CD14-positive monocyte (primary cell): ENCODE measurements around the gene NXPH3. TPM values are rescaled to one million over a fixed set of nuclear protein-coding genes. Genes with fewer than 3 reads are reported as not detected.

Experiments used
- DNase-seq, 3 donors: peaks; one replicate each; pipeline ENCODE4 v3.0.0-alpha.2; 2011 to 2022
- H2AFZ ChIP-seq: 2 replicates; pipeline ENCODE4 v1.6.0; 2012; ENCODE audit warnings: mild to moderate bottlenecking, low read depth, low read length, inconsistent platforms; ENCODE audit not compliant: insufficient read depth, poor library complexity, severe bottlenecking
- H3K27ac ChIP-seq, 2 donors: 1 replicate in 1 of 2; 2 replicates in 1 of 2; pipeline ENCODE4 v1.5.1; 2012 to 2013; ENCODE audit warnings: low read length in 2 of 2, control low read depth in 1 of 2, inconsistent platforms in 1 of 2, low read depth in 1 of 2, mild to moderate bottlenecking in 1 of 2
- H3K27me3 ChIP-seq, 2 donors: one replicate each; pipeline versions ENCODE4 v1.6.0 to v1.6.1; 2011 to 2013; ENCODE audit warnings: low read length in 2 of 2; ENCODE audit not compliant: control insufficient read depth in 2 of 2, insufficient read depth in 2 of 2
- H3K36me3 ChIP-seq, 2 donors: replicated peaks in 1 of 2; 1 replicate in 1 of 2; 2 replicates in 1 of 2; pipeline versions ENCODE4 v1.5.1 to v1.6.1; 2012 to 2013; ENCODE audit warnings: low read length in 2 of 2, control low read depth in 1 of 2, inconsistent platforms in 1 of 2, mild to moderate bottlenecking in 1 of 2; ENCODE audit not compliant: insufficient read depth in 2 of 2, control insufficient read depth in 1 of 2
- H3K4me1 ChIP-seq, 2 donors: 1 replicate in 1 of 2; 2 replicates in 1 of 2; pipeline versions ENCODE4 v1.5.1 to v1.6.1; 2012 to 2013; ENCODE audit warnings: low read length in 2 of 2, control low read depth in 1 of 2, inconsistent platforms in 1 of 2, mild to moderate bottlenecking in 1 of 2, moderate library complexity in 1 of 2; ENCODE audit not compliant: insufficient read depth in 2 of 2, control insufficient read depth in 1 of 2
- H3K4me2 ChIP-seq: replicated peaks from 2 replicates; pipeline ENCODE3; 2012; ENCODE audit warnings: low read length, moderate library complexity, mild to moderate bottlenecking; ENCODE audit not compliant: poor library complexity, severe bottlenecking; ENCODE audit errors: extremely low read depth
- H3K4me3 ChIP-seq, 3 experiments: fragments of 200-600 bp in 1 of 3; sonication (generic) in 1 of 3; replicated peaks in 1 of 3; 1 replicate in 2 of 3; 2 replicates in 1 of 3; pipeline ENCODE4 v1.5.1; 2011 to 2013; ENCODE audit warnings: low read length in 3 of 3, mild to moderate bottlenecking in 3 of 3, control low read depth in 2 of 3, low read depth in 2 of 3, inconsistent platforms in 1 of 3, moderate library complexity in 1 of 3
- H3K79me2 ChIP-seq: 2 replicates; pipeline ENCODE4 v1.6.0; 2012; ENCODE audit warnings: mild to moderate bottlenecking, control low read depth, inconsistent platforms, low read length, moderate library complexity; ENCODE audit not compliant: insufficient read depth
- H3K9ac ChIP-seq: 2 replicates; pipeline ENCODE4 v1.6.0; 2017; ENCODE audit warnings: low read length, mild to moderate bottlenecking; ENCODE audit not compliant: insufficient read depth, poor library complexity, severe bottlenecking
- H3K9me3 ChIP-seq, 2 donors: replicated peaks in 1 of 2; 1 replicate in 1 of 2; 2 replicates in 1 of 2; pipeline versions ENCODE4 v1.5.1 to v1.6.1; 2012 to 2013; ENCODE audit warnings: low read length in 2 of 2, control low read depth in 1 of 2; ENCODE audit not compliant: control insufficient read depth in 1 of 2, insufficient read depth in 1 of 2
- H4K20me1 ChIP-seq: 2 replicates; pipeline ENCODE4 v1.6.0; 2012; ENCODE audit warnings: mild to moderate bottlenecking, low read length, control low read depth, moderate library complexity; ENCODE audit not compliant: insufficient read depth
- H3K27ac Mint-ChIP-seq, 7 donors: one replicate each; pipeline ENCODE4 v1.8.0; 2020; ENCODE audit warnings: mild to moderate bottlenecking in 7 of 7, mixed read lengths in 7 of 7, moderate library complexity in 6 of 7, inconsistent platforms in 2 of 7
- H3K27me3 Mint-ChIP-seq, 3 donors: one replicate each; pipeline ENCODE4 v1.8.0; 2021 to 2022; ENCODE audit warnings: low read depth in 3 of 3, mild to moderate bottlenecking in 3 of 3, mixed read lengths in 3 of 3, moderate library complexity in 3 of 3, inconsistent platforms in 1 of 3
- H3K36me3 Mint-ChIP-seq, 2 donors: one replicate each; pipeline ENCODE4 v1.8.0; 2020; ENCODE audit warnings: mixed read lengths in 2 of 2, inconsistent platforms in 1 of 2, mild to moderate bottlenecking in 1 of 2
- H3K4me1 Mint-ChIP-seq: one replicate; pipeline ENCODE4 v1.8.0; 2020; ENCODE audit warnings: mild to moderate bottlenecking, mixed read lengths
- H3K4me3 Mint-ChIP-seq, 2 donors: one replicate each; pipeline ENCODE4 v1.8.0; 2020; ENCODE audit warnings: mild to moderate bottlenecking in 2 of 2, mixed read lengths in 2 of 2, moderate library complexity in 1 of 2
- H3K9me3 Mint-ChIP-seq, 7 donors: one replicate each; pipeline ENCODE4 v1.8.0; 2020 to 2022; ENCODE audit warnings: mixed read lengths in 7 of 7, mild to moderate bottlenecking in 6 of 7, moderate library complexity in 6 of 7, inconsistent platforms in 2 of 7
- WGBS: methylation state at CpG from one replicate; pipeline ENCODE4 v1.1.5; 2013; ENCODE audit warnings: missing lambda C conversion rate; ENCODE audit not compliant: insufficient coverage; 5-methylcytosine and 5-hydroxymethylcytosine counted together
- intact Hi-C, 2 donors: fragments of 100-400 bp; cut with micrococcal nuclease; formaldehyde crosslinking; loops; one replicate each; pipeline versions ENCODE4 v1.15.0 to v1.15.1; 2023
- polyA plus RNA-seq, 3 donors: library from polyadenylated mRNA; depleted of rRNA in 1 of 3; unstranded in 2 of 3; stranded (reverse) in 1 of 3; fragments of 300-500 nt in 2 of 3; fragments of >200 nt in 1 of 3; fragmentation: Illumina TruSeq in 2 of 3; gene quantifications; 1 replicate in 2 of 3; 2 replicates in 1 of 3; pipeline ENCODE4 v1.2.3, GENCODE V29; 2012 to 2021
- TF ChIP-seq, protein P1 (sequence below): fragments of 200-600 bp; IDR thresholded peaks from one replicate; pipeline ENCODE4 v1.8.0; 2022; ENCODE audit warnings: antibody characterized with exemption, mild to moderate bottlenecking

Gene NXPH3
- polyA plus RNA-seq, 3 donors: not detected

DNA sequence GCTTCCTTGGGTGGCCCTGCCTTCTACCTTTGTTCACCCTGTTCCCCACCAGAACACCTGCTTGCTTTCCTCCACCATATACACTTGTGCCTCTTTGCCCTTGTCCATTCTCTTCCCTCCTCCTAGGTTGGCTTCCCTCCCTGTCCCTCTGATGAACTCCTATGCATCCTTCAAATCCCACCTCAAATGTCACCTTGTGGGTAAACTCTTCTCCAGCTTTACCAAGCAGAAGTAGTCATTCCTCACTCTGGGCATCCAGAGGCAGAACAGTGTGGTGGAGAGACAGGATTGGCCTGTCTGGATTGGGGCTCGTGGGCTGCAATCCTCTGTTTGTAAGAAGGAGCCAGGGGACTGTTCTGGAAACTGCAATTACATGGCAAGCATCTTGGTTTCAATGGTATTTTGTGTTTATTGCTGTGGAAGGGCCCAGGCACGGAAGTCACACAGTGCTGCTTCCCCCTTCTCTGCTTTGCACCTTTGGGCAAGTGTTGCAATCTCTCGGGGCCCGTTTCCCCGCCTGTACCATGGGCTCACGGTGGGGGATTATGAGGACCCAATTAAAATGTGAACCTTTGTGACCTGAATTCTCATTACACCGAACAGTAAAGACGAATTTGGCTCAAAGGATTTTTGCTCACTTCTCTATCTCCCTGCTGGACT is 21.9 kb upstream of the NXPH3 start:
- Histone ChIP-seq H3K27me3 (no peaks in the 10 kb centered on the region), H2AFZ (no peak overlapping the region), H3K4me3 (no peak overlapping the region), H4K20me1 (no peaks in the 10 kb centered on the region), H3K4me2 (no peak overlapping the region), H3K27ac (no peak overlapping the region), H3K9me3 (no peaks in the 10 kb centered on the region), H3K9ac (no peak overlapping the region), H3K79me2 (no peaks in the 10 kb centered on the region), H3K36me3 (no peaks in the 10 kb centered on the region), H3K4me1 (peaks cover 4 to 5% of the 10 kb centered on the region in 2 donors)
- Mint-ChIP-seq H3K27me3 (peaks cover 1 to 16% (median 14%) of the 10 kb centered on the region in 3 donors), H3K4me1 (peaks cover 11% of the 10 kb centered on the region), H3K27ac (peak overlapping the region in 1 of 7 donors; percentile 44), H3K9me3 (no peaks in the 10 kb centered on the region), H3K36me3 (no peaks in the 10 kb centered on the region), H3K4me3 (no peak overlapping the region)
- 27% methylated on average over 2 of the region's 8 CpGs for WGBS
- intact Hi-C loops: loop anchor here (2.0 to 10.0 kb wide), 3 partner anchors 119 to 249 kb away; no protein-coding TSS in a partner anchor
- TF ChIP-seq, protein P1, sequence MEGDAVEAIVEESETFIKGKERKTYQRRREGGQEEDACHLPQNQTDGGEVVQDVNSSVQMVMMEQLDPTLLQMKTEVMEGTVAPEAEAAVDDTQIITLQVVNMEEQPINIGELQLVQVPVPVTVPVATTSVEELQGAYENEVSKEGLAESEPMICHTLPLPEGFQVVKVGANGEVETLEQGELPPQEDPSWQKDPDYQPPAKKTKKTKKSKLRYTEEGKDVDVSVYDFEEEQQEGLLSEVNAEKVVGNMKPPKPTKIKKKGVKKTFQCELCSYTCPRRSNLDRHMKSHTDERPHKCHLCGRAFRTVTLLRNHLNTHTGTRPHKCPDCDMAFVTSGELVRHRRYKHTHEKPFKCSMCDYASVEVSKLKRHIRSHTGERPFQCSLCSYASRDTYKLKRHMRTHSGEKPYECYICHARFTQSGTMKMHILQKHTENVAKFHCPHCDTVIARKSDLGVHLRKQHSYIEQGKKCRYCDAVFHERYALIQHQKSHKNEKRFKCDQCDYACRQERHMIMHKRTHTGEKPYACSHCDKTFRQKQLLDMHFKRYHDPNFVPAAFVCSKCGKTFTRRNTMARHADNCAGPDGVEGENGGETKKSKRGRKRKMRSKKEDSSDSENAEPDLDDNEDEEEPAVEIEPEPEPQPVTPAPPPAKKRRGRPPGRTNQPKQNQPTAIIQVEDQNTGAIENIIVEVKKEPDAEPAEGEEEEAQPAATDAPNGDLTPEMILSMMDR: no peak
- DNase-seq: no peak

DNA sequence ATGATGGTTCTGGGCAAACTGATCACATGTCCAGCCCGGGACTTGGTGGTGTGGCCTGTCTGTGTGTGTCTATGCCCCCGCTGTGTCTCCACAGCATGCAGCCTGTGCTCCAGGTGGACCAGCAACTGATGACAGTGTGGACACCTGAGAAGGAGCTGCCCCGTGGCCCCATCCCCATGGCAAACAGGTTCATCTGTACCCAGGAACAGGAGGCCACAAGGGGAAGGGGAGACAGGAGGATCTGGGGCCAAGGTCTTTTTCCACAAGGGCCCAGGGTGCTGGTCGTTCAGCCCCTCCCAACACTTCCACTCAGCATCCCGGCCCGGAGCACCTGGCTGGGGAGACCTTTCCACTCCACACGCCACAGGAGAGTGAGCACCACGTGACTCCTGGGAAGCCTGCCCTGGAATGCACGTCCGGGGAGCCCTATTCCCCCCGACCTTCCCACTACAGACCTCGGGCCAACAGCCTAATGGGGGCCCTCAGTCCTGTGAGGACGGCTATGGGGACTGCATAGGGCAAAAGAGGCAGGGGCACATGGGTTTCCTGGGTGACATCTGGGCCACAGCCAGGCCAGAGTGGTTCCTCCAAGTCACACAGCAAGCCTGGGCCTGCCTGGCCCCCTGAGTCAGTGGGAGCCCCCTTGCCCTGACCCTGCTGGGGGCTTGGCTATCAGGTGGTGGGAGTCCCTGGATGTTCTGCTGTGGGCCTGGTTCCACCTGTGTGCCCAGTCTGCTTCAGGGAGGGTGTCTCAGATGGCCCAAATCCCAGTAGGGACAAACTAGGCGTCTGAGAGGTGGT is 20.8 kb upstream of the NXPH3 start:
- H3K36me3 Mint-ChIP-seq: no peaks in the 10 kb centered on the region
- H3K27me3 ChIP-seq: no peaks in the 10 kb centered on the region
- intact Hi-C loops: loop anchor here (2.0 to 10.0 kb wide), 4 partner anchors 58 to 250 kb away; partner anchors contain the start of gene NGFR (in 1 of the 2)

More for the DNA sequence above, 20.8 kb upstream of the NXPH3 start:
- Mint-ChIP-seq H3K27ac (peak overlapping the region in 1 of 7 donors; percentile 27), H3K4me1 (peaks cover 11% of the 10 kb centered on the region), H3K9me3 (no peaks in the 10 kb centered on the region), H3K4me3 (no peak overlapping the region), H3K27me3 (peaks cover 1 to 18% (median 14%) of the 10 kb centered on the region in 3 donors)
- no peak for DNase-seq
- Histone ChIP-seq H3K79me2 (no peaks in the 10 kb centered on the region), H3K4me3 (no peak overlapping the region), H3K27ac (no peak overlapping the region), H4K20me1 (no peaks in the 10 kb centered on the region), H2AFZ (no peak overlapping the region), H3K4me2 (no peak overlapping the region), H3K36me3 (no peaks in the 10 kb centered on the region), H3K4me1 (peaks cover 4 to 5% of the 10 kb centered on the region in 2 donors), H3K9ac (no peak overlapping the region), H3K9me3 (no peaks in the 10 kb centered on the region)
- TF ChIP-seq, protein P1: no peak
- WGBS: 85% methylated on average over 13 of the region's 14 CpGs
